ENCODE measurements around the gene PTPRD.

DNA sequence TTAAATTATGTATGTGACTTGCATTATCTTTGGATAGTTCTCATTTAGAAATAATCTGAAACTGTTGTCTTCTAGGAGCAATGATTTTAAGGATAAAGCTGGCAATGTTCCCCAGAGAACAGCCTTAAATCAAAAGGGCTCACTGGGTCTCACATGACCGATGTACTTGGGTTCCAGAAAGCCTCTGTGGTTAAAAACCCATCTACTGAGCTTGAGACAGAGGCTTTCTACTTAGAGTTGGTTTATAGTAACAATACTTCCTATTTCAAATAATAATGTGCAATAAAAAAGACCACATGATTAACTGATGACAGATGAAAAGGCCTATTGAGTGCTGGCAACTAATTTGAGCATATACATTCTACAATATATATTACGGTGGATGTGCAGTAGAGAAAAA lies 1143.5 kb downstream of the PTPRD start:
- TF ChIP-seq, protein P1, sequence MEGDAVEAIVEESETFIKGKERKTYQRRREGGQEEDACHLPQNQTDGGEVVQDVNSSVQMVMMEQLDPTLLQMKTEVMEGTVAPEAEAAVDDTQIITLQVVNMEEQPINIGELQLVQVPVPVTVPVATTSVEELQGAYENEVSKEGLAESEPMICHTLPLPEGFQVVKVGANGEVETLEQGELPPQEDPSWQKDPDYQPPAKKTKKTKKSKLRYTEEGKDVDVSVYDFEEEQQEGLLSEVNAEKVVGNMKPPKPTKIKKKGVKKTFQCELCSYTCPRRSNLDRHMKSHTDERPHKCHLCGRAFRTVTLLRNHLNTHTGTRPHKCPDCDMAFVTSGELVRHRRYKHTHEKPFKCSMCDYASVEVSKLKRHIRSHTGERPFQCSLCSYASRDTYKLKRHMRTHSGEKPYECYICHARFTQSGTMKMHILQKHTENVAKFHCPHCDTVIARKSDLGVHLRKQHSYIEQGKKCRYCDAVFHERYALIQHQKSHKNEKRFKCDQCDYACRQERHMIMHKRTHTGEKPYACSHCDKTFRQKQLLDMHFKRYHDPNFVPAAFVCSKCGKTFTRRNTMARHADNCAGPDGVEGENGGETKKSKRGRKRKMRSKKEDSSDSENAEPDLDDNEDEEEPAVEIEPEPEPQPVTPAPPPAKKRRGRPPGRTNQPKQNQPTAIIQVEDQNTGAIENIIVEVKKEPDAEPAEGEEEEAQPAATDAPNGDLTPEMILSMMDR (IDR thresholded peaks at IDR 0.05; ENCODE audit: low read depth, low read length, poor library complexity, severe bottlenecking): no peak
- TF ChIP-seq EZH2phosphoT487 (IDR thresholded peaks at IDR 0.05; ENCODE audit: borderline replicate concordance, low read length): no peak

Data from DOHH2 (cell line).